GM23338 (cell line): Measurements from ENCODE around the gene OAS1. TPM values are rescaled to one million over a fixed set of nuclear protein-coding genes. Genes with fewer than 3 reads are reported as not detected.

Experiments
- ATAC-seq: fragments of 200-7000 bp; cut with Tn5 transposase; 3 replicates; pipeline ENCODE4 v1.9.1; 2020
- DNase-seq: peaks from one replicate; pipeline ENCODE4 v3.0.0-alpha.2; 2015; ENCODE audit warnings: low spot score
- H2AFZ ChIP-seq: fragments of 200-600 bp; sonication (generic); 2 replicates; pipeline ENCODE4 v1.8.0; 2016; ENCODE audit warnings: antibody characterized with exemption, mild to moderate bottlenecking, moderate library complexity
- H3F3A ChIP-seq: fragments of 200-600 bp; sonication (generic); replicated peaks from 2 replicates; pipeline ENCODE4 v1.8.0; 2017; ENCODE audit warnings: antibody characterized with exemption, mixed run types, low read depth
- H3K27ac ChIP-seq: fragments of 200-600 bp; sonication (generic); 2 replicates; pipeline ENCODE4 v1.6.1; 2016; ENCODE audit warnings: low read depth
- H3K27me3 ChIP-seq: fragments of 200-600 bp; sonication (generic); 2 replicates; pipeline ENCODE4 v1.8.0; 2016; ENCODE audit warnings: mild to moderate bottlenecking, mixed run types, moderate library complexity; ENCODE audit not compliant: insufficient read depth
- H3K36me3 ChIP-seq: fragments of 200-600 bp; sonication (generic); 2 replicates; pipeline ENCODE4 v1.8.0; 2016; ENCODE audit warnings: mild to moderate bottlenecking; ENCODE audit not compliant: insufficient read depth
- H3K4me1 ChIP-seq: fragments of 200-600 bp; sonication (generic); 2 replicates; pipeline ENCODE4 v1.8.0; 2016; ENCODE audit warnings: mild to moderate bottlenecking, moderate library complexity; ENCODE audit not compliant: insufficient read depth
- H3K4me2 ChIP-seq: fragments of 200-600 bp; sonication (generic); 2 replicates; pipeline ENCODE4 v1.7.1; 2017; ENCODE audit warnings: mixed run types
- H3K4me3 ChIP-seq: fragments of 200-600 bp; sonication (generic); 2 replicates; pipeline ENCODE4 v1.6.1; 2016; ENCODE audit warnings: mixed run types
- H3K79me2 ChIP-seq: fragments of 200-600 bp; sonication (generic); replicated peaks from 2 replicates; pipeline ENCODE4 v1.8.0; 2017; ENCODE audit warnings: mild to moderate bottlenecking; ENCODE audit not compliant: insufficient read depth
- H3K9me2 ChIP-seq: fragments of 200-600 bp; sonication (generic); 2 replicates; pipeline ENCODE4 v1.8.0; 2017; ENCODE audit not compliant: insufficient read depth
- H4K20me1 ChIP-seq: fragments of 200-600 bp; sonication (generic); replicated peaks from 2 replicates; pipeline ENCODE4 v1.8.0; 2017; ENCODE audit warnings: mild to moderate bottlenecking; ENCODE audit not compliant: insufficient read depth
- H3K27ac Mint-ChIP-seq: 2 replicates; pipeline ENCODE4 v1.8.0; 2020; ENCODE audit warnings: inconsistent platforms, mild to moderate bottlenecking, moderate library complexity, mixed read lengths
- H3K27me3 Mint-ChIP-seq: 3 replicates; pipeline ENCODE4 v1.8.0; 2022; ENCODE audit warnings: low read depth, mild to moderate bottlenecking, moderate library complexity, mixed read lengths, inconsistent platforms; ENCODE audit not compliant: insufficient read depth, poor library complexity
- H3K36me3 Mint-ChIP-seq: 3 replicates; pipeline ENCODE4 v1.8.0; 2021; ENCODE audit warnings: low read depth, mild to moderate bottlenecking, inconsistent platforms, moderate library complexity, mixed read lengths
- H3K4me1 Mint-ChIP-seq: 3 replicates; pipeline ENCODE4 v1.8.0; 2020; ENCODE audit warnings: mild to moderate bottlenecking, inconsistent platforms, mixed read lengths
- H3K4me3 Mint-ChIP-seq: 3 replicates; pipeline ENCODE4 v1.8.0; 2021; ENCODE audit warnings: moderate library complexity, mild to moderate bottlenecking, inconsistent platforms, mixed read lengths
- H3K9me3 Mint-ChIP-seq: 3 replicates; pipeline ENCODE4 v1.8.0; 2020; ENCODE audit warnings: moderate library complexity, mild to moderate bottlenecking, inconsistent platforms, mixed read lengths
- EZH2phosphoT487 ChIP-seq: fragments of 200-600 bp; sonication (generic); IDR thresholded peaks from one replicate; pipeline ENCODE4 v1.8.1; 2018; ENCODE audit warnings: antibody characterized with exemption; ENCODE audit not compliant: unreplicated experiment
- NANOG ChIP-seq: IDR thresholded peaks from 2 replicates; pipeline ENCODE4 v1.6.1; 2016; ENCODE audit warnings: antibody characterized with exemption, borderline replicate concordance
- POLR2AphosphoS5 ChIP-seq: IDR thresholded peaks from 2 replicates; pipeline ENCODE4 v1.6.1; 2016; ENCODE audit warnings: antibody characterized with exemption, low read depth
- STAT1 ChIP-seq: IDR thresholded peaks from one replicate; pipeline ENCODE4 v1.6.1; 2016; ENCODE audit warnings: antibody characterized with exemption; ENCODE audit not compliant: unreplicated experiment
- polyA plus RNA-seq: library from polyadenylated mRNA; unstranded; fragments of >200 nt; fragmentation: Nextera tagmentation; extraction: Ambion mirVana; gene quantifications from 2 replicates; pipeline ENCODE4 v1.2.1, GENCODE V29; 2016
- total RNA-seq: library from RNA; depleted of rRNA; stranded (reverse); fragments of >200 nt; shearing (Covaris generic); gene quantifications from 2 replicates; pipeline ENCODE4 v1.2.3, GENCODE V29; 2014
- TF ChIP-seq, protein P1 (sequence below): IDR thresholded peaks from one replicate; pipeline ENCODE4 v1.6.1; 2018; ENCODE audit warnings: antibody characterized with exemption; ENCODE audit not compliant: unreplicated experiment
- TF ChIP-seq, protein P2 (sequence below): fragments of 250-450 bp; sonication (Bioruptor Pico); IDR thresholded peaks from 2 replicates; pipeline ENCODE4 v1.5.0; 2020; ENCODE audit warnings: mild to moderate bottlenecking, moderate library complexity
- TF ChIP-seq, protein P3 (sequence below): IDR thresholded peaks from 2 replicates; pipeline ENCODE4 v1.6.1; 2016; ENCODE audit warnings: antibody characterized with exemption
- TF ChIP-seq, protein P4 (sequence below), 2 experiments: fragments of 200-600 bp in 1 of 2; sonication (generic) in 1 of 2; conservative IDR thresholded peaks; 2 replicates each; pipeline versions ENCODE4 v1.5.1 to v1.6.1; 2016 to 2017; ENCODE audit warnings: antibody characterized with exemption in 2 of 2, low read depth in 2 of 2, mild to moderate bottlenecking in 2 of 2, moderate library complexity in 1 of 2

OAS1 gene
- total and polyA plus RNA-seq, 2 experiments from 2014 or later = not detected

DNA sequence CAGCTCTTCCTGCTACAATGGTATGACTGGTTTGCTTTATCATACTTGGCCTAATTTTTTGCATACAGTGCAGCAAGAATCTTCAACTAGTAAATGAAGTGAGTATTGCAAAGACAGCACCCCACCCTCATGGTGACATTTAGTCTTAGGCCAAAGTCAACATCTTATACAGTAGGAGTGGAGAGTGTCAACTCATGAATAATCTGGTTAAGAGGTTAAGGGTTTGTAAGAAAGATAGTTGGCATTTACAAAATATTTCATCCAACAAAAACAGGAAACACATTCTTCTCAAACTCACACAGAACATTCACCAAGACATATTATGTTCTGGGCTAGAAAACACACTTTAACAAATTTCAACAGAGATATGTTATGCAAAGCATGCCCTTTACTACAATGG lies 2.2 kb upstream of the OAS1 start:
- Histone ChIP-seq H3K4me3 (no peak overlapping the region), H3K36me3 (no peaks in the 10 kb centered on the region), H3K9me2 (no peaks in the 10 kb centered on the region), H3K27me3 (no peaks in the 10 kb centered on the region), H4K20me1 (no peaks in the 10 kb centered on the region), H3K4me1 (no peaks in the 10 kb centered on the region), H2AFZ (no peak overlapping the region), H3K4me2 (no peak overlapping the region), H3F3A (no peaks in the 10 kb centered on the region), H3K27ac (no peak overlapping the region), H3K79me2 (no peaks in the 10 kb centered on the region)
- DNase-seq = no peak
- TF ChIP-seq, protein P1, sequence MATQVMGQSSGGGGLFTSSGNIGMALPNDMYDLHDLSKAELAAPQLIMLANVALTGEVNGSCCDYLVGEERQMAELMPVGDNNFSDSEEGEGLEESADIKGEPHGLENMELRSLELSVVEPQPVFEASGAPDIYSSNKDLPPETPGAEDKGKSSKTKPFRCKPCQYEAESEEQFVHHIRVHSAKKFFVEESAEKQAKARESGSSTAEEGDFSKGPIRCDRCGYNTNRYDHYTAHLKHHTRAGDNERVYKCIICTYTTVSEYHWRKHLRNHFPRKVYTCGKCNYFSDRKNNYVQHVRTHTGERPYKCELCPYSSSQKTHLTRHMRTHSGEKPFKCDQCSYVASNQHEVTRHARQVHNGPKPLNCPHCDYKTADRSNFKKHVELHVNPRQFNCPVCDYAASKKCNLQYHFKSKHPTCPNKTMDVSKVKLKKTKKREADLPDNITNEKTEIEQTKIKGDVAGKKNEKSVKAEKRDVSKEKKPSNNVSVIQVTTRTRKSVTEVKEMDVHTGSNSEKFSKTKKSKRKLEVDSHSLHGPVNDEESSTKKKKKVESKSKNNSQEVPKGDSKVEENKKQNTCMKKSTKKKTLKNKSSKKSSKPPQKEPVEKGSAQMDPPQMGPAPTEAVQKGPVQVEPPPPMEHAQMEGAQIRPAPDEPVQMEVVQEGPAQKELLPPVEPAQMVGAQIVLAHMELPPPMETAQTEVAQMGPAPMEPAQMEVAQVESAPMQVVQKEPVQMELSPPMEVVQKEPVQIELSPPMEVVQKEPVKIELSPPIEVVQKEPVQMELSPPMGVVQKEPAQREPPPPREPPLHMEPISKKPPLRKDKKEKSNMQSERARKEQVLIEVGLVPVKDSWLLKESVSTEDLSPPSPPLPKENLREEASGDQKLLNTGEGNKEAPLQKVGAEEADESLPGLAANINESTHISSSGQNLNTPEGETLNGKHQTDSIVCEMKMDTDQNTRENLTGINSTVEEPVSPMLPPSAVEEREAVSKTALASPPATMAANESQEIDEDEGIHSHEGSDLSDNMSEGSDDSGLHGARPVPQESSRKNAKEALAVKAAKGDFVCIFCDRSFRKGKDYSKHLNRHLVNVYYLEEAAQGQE = no peak
- TF ChIP-seq NANOG (no peak), STAT1 (no peak), EZH2phosphoT487 (no peak), POLR2AphosphoS5 (no peak)
- TF ChIP-seq, protein P2, sequence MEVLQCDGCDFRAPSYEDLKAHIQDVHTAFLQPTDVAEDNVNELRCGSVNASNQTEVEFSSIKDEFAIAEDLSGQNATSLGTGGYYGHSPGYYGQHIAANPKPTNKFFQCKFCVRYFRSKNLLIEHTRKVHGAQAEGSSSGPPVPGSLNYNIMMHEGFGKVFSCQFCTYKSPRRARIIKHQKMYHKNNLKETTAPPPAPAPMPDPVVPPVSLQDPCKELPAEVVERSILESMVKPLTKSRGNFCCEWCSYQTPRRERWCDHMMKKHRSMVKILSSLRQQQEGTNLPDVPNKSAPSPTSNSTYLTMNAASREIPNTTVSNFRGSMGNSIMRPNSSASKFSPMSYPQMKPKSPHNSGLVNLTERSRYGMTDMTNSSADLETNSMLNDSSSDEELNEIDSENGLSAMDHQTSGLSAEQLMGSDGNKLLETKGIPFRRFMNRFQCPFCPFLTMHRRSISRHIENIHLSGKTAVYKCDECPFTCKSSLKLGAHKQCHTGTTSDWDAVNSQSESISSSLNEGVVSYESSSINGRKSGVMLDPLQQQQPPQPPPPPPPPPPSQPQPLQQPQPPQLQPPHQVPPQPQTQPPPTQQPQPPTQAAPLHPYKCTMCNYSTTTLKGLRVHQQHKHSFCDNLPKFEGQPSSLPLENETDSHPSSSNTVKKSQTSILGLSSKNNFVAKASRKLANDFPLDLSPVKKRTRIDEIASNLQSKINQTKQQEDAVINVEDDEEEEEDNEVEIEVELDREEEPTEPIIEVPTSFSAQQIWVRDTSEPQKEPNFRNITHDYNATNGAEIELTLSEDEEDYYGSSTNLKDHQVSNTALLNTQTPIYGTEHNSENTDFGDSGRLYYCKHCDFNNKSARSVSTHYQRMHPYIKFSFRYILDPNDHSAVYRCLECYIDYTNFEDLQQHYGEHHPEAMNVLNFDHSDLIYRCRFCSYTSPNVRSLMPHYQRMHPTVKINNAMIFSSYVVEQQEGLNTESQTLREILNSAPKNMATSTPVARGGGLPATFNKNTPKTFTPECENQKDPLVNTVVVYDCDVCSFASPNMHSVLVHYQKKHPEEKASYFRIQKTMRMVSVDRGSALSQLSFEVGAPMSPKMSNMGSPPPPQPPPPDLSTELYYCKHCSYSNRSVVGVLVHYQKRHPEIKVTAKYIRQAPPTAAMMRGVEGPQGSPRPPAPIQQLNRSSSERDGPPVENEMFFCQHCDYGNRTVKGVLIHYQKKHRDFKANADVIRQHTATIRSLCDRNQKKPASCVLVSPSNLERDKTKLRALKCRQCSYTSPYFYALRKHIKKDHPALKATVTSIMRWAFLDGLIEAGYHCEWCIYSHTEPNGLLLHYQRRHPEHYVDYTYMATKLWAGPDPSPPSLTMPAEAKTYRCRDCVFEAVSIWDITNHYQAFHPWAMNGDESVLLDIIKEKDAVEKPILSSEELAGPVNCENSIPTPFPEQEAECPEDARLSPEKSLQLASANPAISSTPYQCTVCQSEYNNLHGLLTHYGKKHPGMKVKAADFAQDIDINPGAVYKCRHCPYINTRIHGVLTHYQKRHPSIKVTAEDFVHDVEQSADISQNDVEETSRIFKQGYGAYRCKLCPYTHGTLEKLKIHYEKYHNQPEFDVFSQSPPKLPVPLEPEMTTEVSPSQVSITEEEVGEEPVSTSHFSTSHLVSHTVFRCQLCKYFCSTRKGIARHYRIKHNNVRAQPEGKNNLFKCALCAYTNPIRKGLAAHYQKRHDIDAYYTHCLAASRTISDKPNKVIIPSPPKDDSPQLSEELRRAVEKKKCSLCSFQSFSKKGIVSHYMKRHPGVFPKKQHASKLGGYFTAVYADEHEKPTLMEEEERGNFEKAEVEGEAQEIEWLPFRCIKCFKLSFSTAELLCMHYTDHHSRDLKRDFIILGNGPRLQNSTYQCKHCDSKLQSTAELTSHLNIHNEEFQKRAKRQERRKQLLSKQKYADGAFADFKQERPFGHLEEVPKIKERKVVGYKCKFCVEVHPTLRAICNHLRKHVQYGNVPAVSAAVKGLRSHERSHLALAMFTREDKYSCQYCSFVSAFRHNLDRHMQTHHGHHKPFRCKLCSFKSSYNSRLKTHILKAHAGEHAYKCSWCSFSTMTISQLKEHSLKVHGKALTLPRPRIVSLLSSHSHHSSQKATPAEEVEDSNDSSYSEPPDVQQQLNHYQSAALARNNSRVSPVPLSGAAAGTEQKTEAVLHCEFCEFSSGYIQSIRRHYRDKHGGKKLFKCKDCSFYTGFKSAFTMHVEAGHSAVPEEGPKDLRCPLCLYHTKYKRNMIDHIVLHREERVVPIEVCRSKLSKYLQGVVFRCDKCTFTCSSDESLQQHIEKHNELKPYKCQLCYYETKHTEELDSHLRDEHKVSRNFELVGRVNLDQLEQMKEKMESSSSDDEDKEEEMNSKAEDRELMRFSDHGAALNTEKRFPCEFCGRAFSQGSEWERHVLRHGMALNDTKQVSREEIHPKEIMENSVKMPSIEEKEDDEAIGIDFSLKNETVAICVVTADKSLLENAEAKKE (CRISPR knock-in tag) = no peak
- TF ChIP-seq, protein P3, sequence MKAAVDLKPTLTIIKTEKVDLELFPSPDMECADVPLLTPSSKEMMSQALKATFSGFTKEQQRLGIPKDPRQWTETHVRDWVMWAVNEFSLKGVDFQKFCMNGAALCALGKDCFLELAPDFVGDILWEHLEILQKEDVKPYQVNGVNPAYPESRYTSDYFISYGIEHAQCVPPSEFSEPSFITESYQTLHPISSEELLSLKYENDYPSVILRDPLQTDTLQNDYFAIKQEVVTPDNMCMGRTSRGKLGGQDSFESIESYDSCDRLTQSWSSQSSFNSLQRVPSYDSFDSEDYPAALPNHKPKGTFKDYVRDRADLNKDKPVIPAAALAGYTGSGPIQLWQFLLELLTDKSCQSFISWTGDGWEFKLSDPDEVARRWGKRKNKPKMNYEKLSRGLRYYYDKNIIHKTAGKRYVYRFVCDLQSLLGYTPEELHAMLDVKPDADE = no peak
- TF ChIP-seq, protein P4, sequence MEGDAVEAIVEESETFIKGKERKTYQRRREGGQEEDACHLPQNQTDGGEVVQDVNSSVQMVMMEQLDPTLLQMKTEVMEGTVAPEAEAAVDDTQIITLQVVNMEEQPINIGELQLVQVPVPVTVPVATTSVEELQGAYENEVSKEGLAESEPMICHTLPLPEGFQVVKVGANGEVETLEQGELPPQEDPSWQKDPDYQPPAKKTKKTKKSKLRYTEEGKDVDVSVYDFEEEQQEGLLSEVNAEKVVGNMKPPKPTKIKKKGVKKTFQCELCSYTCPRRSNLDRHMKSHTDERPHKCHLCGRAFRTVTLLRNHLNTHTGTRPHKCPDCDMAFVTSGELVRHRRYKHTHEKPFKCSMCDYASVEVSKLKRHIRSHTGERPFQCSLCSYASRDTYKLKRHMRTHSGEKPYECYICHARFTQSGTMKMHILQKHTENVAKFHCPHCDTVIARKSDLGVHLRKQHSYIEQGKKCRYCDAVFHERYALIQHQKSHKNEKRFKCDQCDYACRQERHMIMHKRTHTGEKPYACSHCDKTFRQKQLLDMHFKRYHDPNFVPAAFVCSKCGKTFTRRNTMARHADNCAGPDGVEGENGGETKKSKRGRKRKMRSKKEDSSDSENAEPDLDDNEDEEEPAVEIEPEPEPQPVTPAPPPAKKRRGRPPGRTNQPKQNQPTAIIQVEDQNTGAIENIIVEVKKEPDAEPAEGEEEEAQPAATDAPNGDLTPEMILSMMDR (conservative IDR thresholded peaks at IDR 0.05; ENCODE audit: low read depth in 2 of 2) = no peak
- peaks cover 33% of the 10 kb centered on the region for H3K9me3 Mint-ChIP-seq
- ATAC-seq = no peak
- no peak overlapping the region for H3K27ac Mint-ChIP-seq
- H3K4me1 Mint-ChIP-seq = peaks cover 5% of the 10 kb centered on the region; the same call in 2 of the 3 replicates
- peaks cover 4% of the 10 kb centered on the region; the same call in 2 of the 3 replicates for H3K36me3 Mint-ChIP-seq
- H3K4me3 Mint-ChIP-seq = no peak overlapping the region
- H3K27me3 Mint-ChIP-seq = peaks cover 4% of the 10 kb centered on the region
